NCI-H146 (cell line): Measurements from ENCODE around the gene HSF2BP.
"Not testable (repeated sequence)": the region's sequence is repeated elsewhere in the genome, so short reads cannot be mapped to it uniquely, and the experiment has no call there.

ENCODE experiments used
- DNase-seq: peaks from one replicate; lab custom pipeline; 2025; lab: John Stamatoyannopoulos, UW

HSF2BP gene

GRCh38 chr21:43687566-43688399 lies 28.5 kb upstream of the HSF2BP start:
- DNase-seq: no peak

- no peak for DNase-seq
Observed at GRCh38 chr21:43686811-43687565, 27.7 kb upstream of the HSF2BP start.

- DNase-seq: no peak
Observed at GRCh38 chr21:43684424-43684823, 25.1 kb upstream of the HSF2BP start.

GRCh38 chr21:43681650-43682049 lies 22.4 kb upstream of the HSF2BP start:
- DNase-seq: no peak

GRCh38 chr21:43680421-43680820 lies 21.1 kb upstream of the HSF2BP start:
- DNase-seq: not testable (repeated sequence)

- DNase-seq: no peak
Observed at GRCh38 chr21:43679951-43680350, 20.7 kb upstream of the HSF2BP start.

- no peak for DNase-seq
Observed at GRCh38 chr21:43676391-43676790, 17.1 kb upstream of the HSF2BP start.

GRCh38 chr21:43675871-43676270 lies 16.6 kb upstream of the HSF2BP start:
- no peak for DNase-seq

GRCh38 chr21:43669828-43670605 lies 10.7 kb upstream of the HSF2BP start:
- DNase-seq: no peak

- DNase-seq: no peak
Observed at GRCh38 chr21:43667191-43667904, 8.1 kb upstream of the HSF2BP start.

GRCh38 chr21:43665879-43666278 lies 6.6 kb upstream of the HSF2BP start:
- no peak for DNase-seq

GRCh38 chr21:43664358-43664757 lies 5.1 kb upstream of the HSF2BP start:
- no peak for DNase-seq

- DNase-seq: no peak
Observed at GRCh38 chr21:43663033-43663432, 3.7 kb upstream of the HSF2BP start.

GRCh38 chr21:43662286-43662685 lies 3.0 kb upstream of the HSF2BP start:
- no peak for DNase-seq

- DNase-seq: no peak
Observed at GRCh38 chr21:43658769-43659135, 536 bp downstream of the HSF2BP start.

GRCh38 chr21:43658088-43658741 lies 1.1 kb downstream of the HSF2BP start:
- no peak for DNase-seq

- DNase-seq: no peak
Observed at GRCh38 chr21:43657355-43658087, 1.8 kb downstream of the HSF2BP start.

- no peak for DNase-seq
Observed at GRCh38 chr21:43654806-43655489, 4.3 kb downstream of the HSF2BP start.

- DNase-seq: no peak
Observed at GRCh38 chr21:43653626-43654025, 5.7 kb downstream of the HSF2BP start.

- no peak for DNase-seq
Observed at GRCh38 chr21:43652616-43653015, 6.7 kb downstream of the HSF2BP start.
